Neural cell (in vitro differentiated cells): Measurements from ENCODE around the gene ZNF763. TPM values are rescaled to one million over a fixed set of nuclear protein-coding genes. Genes with fewer than 3 reads are reported as not detected.

Experiments
- H2AFZ ChIP-seq: fragments of 200-600, 300-800 bp; sonication (generic), shearing (Covaris generic); 2 replicates; pipeline ENCODE4 v1.6.0; 2014; ENCODE audit warnings: low read depth, mild to moderate bottlenecking, antibody characterized with exemption, low read length, moderate library complexity
- H3F3A ChIP-seq: fragments of 200-600 bp; shearing (Covaris generic); 2 replicates; pipeline ENCODE4 v1.6.1; 2016; ENCODE audit warnings: mild to moderate bottlenecking, moderate library complexity, mixed read lengths, antibody characterized with exemption, low read length; ENCODE audit not compliant: insufficient read depth, poor library complexity, severe bottlenecking
- H3K27ac ChIP-seq: fragments of 200-600, 300-800 bp; sonication (generic), shearing (Covaris generic); 2 replicates; pipeline ENCODE4 v1.5.1; 2014; ENCODE audit warnings: mild to moderate bottlenecking, low read length, moderate library complexity
- H3K27me3 ChIP-seq: fragments of 300-800, 200-600 bp; sonication (generic), shearing (Covaris generic); 2 replicates; pipeline ENCODE4 v1.6.0; 2014; ENCODE audit warnings: mild to moderate bottlenecking, low read depth, low read length, moderate library complexity; ENCODE audit not compliant: insufficient read depth
- H3K36me3 ChIP-seq: fragments of 300-800, 200-600 bp; sonication (generic), shearing (Covaris generic); 2 replicates; pipeline ENCODE4 v1.5.1; 2014; ENCODE audit warnings: mild to moderate bottlenecking, antibody characterized with exemption, low read length, moderate library complexity; ENCODE audit not compliant: insufficient read depth
- H3K4me2 ChIP-seq: fragments of 300-800, 200-600 bp; sonication (generic), shearing (Covaris generic); 2 replicates; pipeline ENCODE4 v1.6.0; 2014; ENCODE audit warnings: mild to moderate bottlenecking, low read length
- H3K4me3 ChIP-seq: fragments of 300-800, 200-600 bp; sonication (generic), shearing (Covaris generic); 2 replicates; pipeline ENCODE4 v1.5.1; 2014; ENCODE audit warnings: mild to moderate bottlenecking, low read length, moderate library complexity
- H3K79me2 ChIP-seq: fragments of 200-600 bp; shearing (Covaris generic); replicated peaks from 2 replicates; pipeline ENCODE4 v1.6.0; 2014; ENCODE audit warnings: mild to moderate bottlenecking, low read length, moderate library complexity; ENCODE audit not compliant: insufficient read depth
- H3K9ac ChIP-seq: fragments of 300-800, 200-600 bp; sonication (generic), shearing (Covaris generic); 2 replicates; pipeline ENCODE4 v1.6.1; 2016; ENCODE audit warnings: mild to moderate bottlenecking, low read length, mixed read lengths
- H3K9me2 ChIP-seq: fragments of 200-600 bp; shearing (Covaris generic); 2 replicates; pipeline ENCODE4 v1.6.1; 2016; ENCODE audit warnings: mild to moderate bottlenecking, low read length, mixed read lengths; ENCODE audit not compliant: insufficient read depth
- H3K9me3 ChIP-seq: fragments of 200-600, 300-800 bp; sonication (generic), shearing (Covaris generic); 2 replicates; pipeline ENCODE4 v1.6.1; 2016; ENCODE audit warnings: mild to moderate bottlenecking, mixed run types, low read length, moderate library complexity, mixed read lengths
- H4K20me1 ChIP-seq: fragments of 200-600 bp; shearing (Covaris generic); 2 replicates; pipeline ENCODE4 v1.6.1; 2016; ENCODE audit warnings: mild to moderate bottlenecking, mixed run types; ENCODE audit not compliant: insufficient read depth
- EP300 ChIP-seq: fragments of 450-650 bp; conservative IDR thresholded peaks from 2 replicates; pipeline ENCODE4 v1.6.1; 2014; ENCODE audit warnings: antibody characterized with exemption, mild to moderate bottlenecking, moderate library complexity; ENCODE audit not compliant: poor library complexity, severe bottlenecking
- EZH2 ChIP-seq: fragments of 200-600, 300-800 bp; shearing (Covaris generic), sonication (generic); IDR thresholded peaks from 2 replicates; pipeline ENCODE4 v1.6.1; 2014; ENCODE audit warnings: antibody characterized with exemption, low read length, borderline replicate concordance, mild to moderate bottlenecking; ENCODE audit not compliant: insufficient read depth, poor library complexity, severe bottlenecking
- MXI1 ChIP-seq: fragments of 450-650 bp; conservative IDR thresholded peaks from 2 replicates; pipeline ENCODE4 v1.6.1; 2014; ENCODE audit warnings: antibody characterized with exemption, mild to moderate bottlenecking; ENCODE audit not compliant: poor library complexity, severe bottlenecking
- POLR2AphosphoS5 ChIP-seq: IDR thresholded peaks from 2 replicates; pipeline ENCODE4 v1.6.1; 2012
- RAD21 ChIP-seq: fragments of 450-650 bp; conservative IDR thresholded peaks from 2 replicates; pipeline ENCODE4 v1.6.1; 2014; ENCODE audit warnings: antibody characterized with exemption, mild to moderate bottlenecking, moderate library complexity
- SMC3 ChIP-seq: fragments of 450-650 bp; conservative IDR thresholded peaks from 2 replicates; pipeline ENCODE4 v1.6.1; 2014; ENCODE audit warnings: antibody characterized with exemption, mild to moderate bottlenecking, moderate library complexity; ENCODE audit not compliant: poor library complexity
- TAF1 ChIP-seq: IDR thresholded peaks from 2 replicates; pipeline ENCODE4 v1.6.1; 2012; ENCODE audit warnings: low read depth
- polyA plus RNA-seq: library from polyadenylated mRNA; depleted of rRNA; stranded (reverse); fragments of >200 nt; gene quantifications from 2 replicates; pipeline ENCODE4 v1.2.3, GENCODE V29; 2014
- TF ChIP-seq, protein P1 (sequence below): fragments of 450-650 bp; IDR thresholded peaks from 2 replicates; pipeline ENCODE4 v1.5.1; 2014; ENCODE audit warnings: antibody characterized with exemption, mild to moderate bottlenecking, moderate library complexity; ENCODE audit not compliant: poor library complexity, severe bottlenecking
- TF ChIP-seq, protein P2 (sequence below): IDR thresholded peaks from 2 replicates; pipeline ENCODE4 v1.6.1; 2012; ENCODE audit warnings: borderline replicate concordance

Gene ZNF763
- polyA plus RNA-seq, 1 donor from 2014 or later, result 12.8 TPM

DNA sequence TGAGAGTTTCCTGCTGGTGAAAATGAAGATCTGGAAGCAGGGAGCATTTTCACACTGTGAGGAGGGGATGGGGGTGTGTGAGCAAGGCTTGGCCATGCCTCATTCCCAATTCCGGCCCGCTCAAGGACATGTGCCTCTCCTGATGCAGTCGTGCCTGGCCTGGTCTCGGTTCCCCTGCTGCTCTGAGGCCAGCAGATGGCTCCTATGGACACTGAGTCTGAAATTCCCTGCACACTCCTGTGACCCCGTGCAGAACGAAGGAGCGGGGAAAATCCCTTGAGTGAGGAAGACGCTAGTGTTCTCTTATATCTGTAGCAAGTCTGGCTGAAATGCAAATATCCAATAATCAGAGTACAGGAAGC lies 363 bp upstream of the ZNF763 start:
- H4K20me1 ChIP-seq, result no peaks in the 10 kb centered on the region
- H3K4me2 ChIP-seq, result peak overlapping the region; percentile 79
- no peaks in the 10 kb centered on the region for H3K9me2 ChIP-seq
- H3K27ac ChIP-seq, result peak overlapping the region; percentile 91
- H3K27me3 ChIP-seq, result no peaks in the 10 kb centered on the region
- no peaks in the 10 kb centered on the region for H3F3A ChIP-seq
- H3K36me3 ChIP-seq, result no peaks in the 10 kb centered on the region
- peak overlapping the region; percentile 89 for H3K9ac ChIP-seq
- H3K9me3 ChIP-seq, result no peaks in the 10 kb centered on the region
- TF ChIP-seq, protein P1, sequence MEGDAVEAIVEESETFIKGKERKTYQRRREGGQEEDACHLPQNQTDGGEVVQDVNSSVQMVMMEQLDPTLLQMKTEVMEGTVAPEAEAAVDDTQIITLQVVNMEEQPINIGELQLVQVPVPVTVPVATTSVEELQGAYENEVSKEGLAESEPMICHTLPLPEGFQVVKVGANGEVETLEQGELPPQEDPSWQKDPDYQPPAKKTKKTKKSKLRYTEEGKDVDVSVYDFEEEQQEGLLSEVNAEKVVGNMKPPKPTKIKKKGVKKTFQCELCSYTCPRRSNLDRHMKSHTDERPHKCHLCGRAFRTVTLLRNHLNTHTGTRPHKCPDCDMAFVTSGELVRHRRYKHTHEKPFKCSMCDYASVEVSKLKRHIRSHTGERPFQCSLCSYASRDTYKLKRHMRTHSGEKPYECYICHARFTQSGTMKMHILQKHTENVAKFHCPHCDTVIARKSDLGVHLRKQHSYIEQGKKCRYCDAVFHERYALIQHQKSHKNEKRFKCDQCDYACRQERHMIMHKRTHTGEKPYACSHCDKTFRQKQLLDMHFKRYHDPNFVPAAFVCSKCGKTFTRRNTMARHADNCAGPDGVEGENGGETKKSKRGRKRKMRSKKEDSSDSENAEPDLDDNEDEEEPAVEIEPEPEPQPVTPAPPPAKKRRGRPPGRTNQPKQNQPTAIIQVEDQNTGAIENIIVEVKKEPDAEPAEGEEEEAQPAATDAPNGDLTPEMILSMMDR, result peak; percentile 29
- TF ChIP-seq MXI1 (no peak), SMC3 (peak; percentile 27), EZH2 (no peak), POLR2AphosphoS5 (no peak), EP300 (no peak), TAF1 (no peak), RAD21 (no peak)
- TF ChIP-seq, protein P2, sequence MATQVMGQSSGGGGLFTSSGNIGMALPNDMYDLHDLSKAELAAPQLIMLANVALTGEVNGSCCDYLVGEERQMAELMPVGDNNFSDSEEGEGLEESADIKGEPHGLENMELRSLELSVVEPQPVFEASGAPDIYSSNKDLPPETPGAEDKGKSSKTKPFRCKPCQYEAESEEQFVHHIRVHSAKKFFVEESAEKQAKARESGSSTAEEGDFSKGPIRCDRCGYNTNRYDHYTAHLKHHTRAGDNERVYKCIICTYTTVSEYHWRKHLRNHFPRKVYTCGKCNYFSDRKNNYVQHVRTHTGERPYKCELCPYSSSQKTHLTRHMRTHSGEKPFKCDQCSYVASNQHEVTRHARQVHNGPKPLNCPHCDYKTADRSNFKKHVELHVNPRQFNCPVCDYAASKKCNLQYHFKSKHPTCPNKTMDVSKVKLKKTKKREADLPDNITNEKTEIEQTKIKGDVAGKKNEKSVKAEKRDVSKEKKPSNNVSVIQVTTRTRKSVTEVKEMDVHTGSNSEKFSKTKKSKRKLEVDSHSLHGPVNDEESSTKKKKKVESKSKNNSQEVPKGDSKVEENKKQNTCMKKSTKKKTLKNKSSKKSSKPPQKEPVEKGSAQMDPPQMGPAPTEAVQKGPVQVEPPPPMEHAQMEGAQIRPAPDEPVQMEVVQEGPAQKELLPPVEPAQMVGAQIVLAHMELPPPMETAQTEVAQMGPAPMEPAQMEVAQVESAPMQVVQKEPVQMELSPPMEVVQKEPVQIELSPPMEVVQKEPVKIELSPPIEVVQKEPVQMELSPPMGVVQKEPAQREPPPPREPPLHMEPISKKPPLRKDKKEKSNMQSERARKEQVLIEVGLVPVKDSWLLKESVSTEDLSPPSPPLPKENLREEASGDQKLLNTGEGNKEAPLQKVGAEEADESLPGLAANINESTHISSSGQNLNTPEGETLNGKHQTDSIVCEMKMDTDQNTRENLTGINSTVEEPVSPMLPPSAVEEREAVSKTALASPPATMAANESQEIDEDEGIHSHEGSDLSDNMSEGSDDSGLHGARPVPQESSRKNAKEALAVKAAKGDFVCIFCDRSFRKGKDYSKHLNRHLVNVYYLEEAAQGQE, result no peak
- peaks cover 5% of the 10 kb centered on the region for H3K79me2 ChIP-seq
- H2AFZ ChIP-seq, result peak overlapping the region; percentile 2
- peak overlapping the region; percentile 85 for H3K4me3 ChIP-seq

DNA sequence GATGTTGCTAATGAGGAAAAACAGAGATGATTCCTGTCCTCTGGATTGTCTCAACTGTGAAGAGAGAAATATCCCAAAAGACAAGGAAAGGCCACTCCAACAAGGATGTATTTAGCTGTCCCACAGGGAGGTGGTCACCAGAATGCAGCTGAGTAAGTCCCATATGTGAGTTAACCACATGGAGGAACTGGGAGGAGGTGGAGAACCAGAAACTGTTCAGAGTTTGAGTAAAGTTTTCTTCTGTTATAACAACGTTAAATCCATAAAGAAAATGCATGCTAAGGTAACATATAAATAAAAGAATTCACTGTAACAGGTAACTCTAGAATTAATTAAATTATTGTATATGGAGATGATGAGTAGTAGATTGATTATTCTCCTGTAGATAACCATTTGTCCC lies 5.3 kb downstream of the ZNF763 start:
- H3K36me3 ChIP-seq, result no peaks in the 10 kb centered on the region
- no peak overlapping the region for H2AFZ ChIP-seq
- H3K9ac ChIP-seq, result no peak overlapping the region
- TF ChIP-seq MXI1 (no peak), EP300 (no peak), SMC3 (no peak)
- TF ChIP-seq, protein P1, result no peak
- H3K9me2 ChIP-seq, result no peaks in the 10 kb centered on the region
- H3K27me3 ChIP-seq, result no peaks in the 10 kb centered on the region
- peaks cover 4% of the 10 kb centered on the region for H3K9me3 ChIP-seq
- H3K4me3 ChIP-seq, result no peak overlapping the region
- H3K79me2 ChIP-seq, result peaks cover 5% of the 10 kb centered on the region
- H4K20me1 ChIP-seq, result no peaks in the 10 kb centered on the region
- no peaks in the 10 kb centered on the region for H3F3A ChIP-seq
- no peak overlapping the region for H3K4me2 ChIP-seq
- no peak overlapping the region for H3K27ac ChIP-seq
